PFSK-1 (cell line): Measurements from ENCODE around the gene KLF13.

Experiments used
- POLR2AphosphoS5 ChIP-seq: IDR thresholded peaks from 2 replicates; pipeline ENCODE4 v1.6.1; 2012; ENCODE audit warnings: low read depth, mild to moderate bottlenecking, control low read depth, low read length, moderate library complexity
- TAF1 ChIP-seq: IDR thresholded peaks from 2 replicates; pipeline ENCODE4 v1.6.1; 2012; ENCODE audit warnings: low read length, control low read depth, borderline replicate concordance; ENCODE audit not compliant: insufficient read depth
- TF ChIP-seq, protein P1 (sequence below), 2 experiments: IDR thresholded peaks; 2 replicates each; pipeline versions ENCODE4 v1.6.1 to v1.8.0; 2011 to 2012; ENCODE audit warnings: low read depth in 2 of 2, low read length in 2 of 2, control low read depth in 1 of 2, inconsistent platforms in 1 of 2, mild to moderate bottlenecking in 1 of 2, moderate library complexity in 1 of 2; ENCODE audit not compliant: insufficient read depth in 1 of 2

DNA sequence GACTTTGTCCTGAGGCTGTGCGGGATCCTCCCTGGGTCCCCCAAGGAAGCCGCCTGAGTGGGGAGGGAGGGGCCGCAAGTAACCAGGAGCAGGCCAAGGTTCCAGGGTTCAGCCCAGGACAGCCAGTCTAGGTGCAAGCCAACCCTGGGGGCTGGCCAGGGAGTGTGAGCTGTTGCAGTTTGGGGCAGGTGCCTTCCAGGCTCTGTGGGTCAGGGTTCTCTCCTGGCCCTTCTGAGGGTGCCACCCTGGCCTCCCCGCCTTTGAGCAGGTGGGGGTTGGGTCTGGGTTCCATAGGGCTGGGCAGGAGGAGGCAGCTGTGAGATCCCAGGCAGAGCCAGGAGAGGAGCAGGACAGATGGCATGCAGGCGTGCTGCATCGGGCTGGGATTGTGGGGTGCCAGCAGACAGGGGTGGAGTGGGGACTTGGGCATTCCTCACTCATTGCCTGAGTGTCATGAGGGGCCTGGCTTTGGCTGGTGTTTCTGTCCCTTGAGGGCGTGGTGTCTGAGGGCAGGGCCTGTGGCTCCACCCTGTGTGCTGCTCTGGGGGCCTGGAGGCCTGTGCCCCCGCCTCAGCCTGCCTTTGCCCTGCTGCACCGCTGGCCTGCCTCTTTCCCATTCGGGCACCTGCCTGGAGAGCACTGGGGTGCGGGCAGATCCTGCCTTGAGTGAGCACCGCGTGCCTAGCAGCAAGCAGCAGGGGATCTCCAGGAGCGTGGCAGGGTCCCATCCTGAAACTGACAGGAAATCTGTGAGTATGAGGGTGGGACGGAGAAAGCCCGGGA, 18.4 kb downstream of the KLF13 start:
- TF ChIP-seq POLR2AphosphoS5 (no peak), TAF1 (no peak)
- TF ChIP-seq, protein P1, sequence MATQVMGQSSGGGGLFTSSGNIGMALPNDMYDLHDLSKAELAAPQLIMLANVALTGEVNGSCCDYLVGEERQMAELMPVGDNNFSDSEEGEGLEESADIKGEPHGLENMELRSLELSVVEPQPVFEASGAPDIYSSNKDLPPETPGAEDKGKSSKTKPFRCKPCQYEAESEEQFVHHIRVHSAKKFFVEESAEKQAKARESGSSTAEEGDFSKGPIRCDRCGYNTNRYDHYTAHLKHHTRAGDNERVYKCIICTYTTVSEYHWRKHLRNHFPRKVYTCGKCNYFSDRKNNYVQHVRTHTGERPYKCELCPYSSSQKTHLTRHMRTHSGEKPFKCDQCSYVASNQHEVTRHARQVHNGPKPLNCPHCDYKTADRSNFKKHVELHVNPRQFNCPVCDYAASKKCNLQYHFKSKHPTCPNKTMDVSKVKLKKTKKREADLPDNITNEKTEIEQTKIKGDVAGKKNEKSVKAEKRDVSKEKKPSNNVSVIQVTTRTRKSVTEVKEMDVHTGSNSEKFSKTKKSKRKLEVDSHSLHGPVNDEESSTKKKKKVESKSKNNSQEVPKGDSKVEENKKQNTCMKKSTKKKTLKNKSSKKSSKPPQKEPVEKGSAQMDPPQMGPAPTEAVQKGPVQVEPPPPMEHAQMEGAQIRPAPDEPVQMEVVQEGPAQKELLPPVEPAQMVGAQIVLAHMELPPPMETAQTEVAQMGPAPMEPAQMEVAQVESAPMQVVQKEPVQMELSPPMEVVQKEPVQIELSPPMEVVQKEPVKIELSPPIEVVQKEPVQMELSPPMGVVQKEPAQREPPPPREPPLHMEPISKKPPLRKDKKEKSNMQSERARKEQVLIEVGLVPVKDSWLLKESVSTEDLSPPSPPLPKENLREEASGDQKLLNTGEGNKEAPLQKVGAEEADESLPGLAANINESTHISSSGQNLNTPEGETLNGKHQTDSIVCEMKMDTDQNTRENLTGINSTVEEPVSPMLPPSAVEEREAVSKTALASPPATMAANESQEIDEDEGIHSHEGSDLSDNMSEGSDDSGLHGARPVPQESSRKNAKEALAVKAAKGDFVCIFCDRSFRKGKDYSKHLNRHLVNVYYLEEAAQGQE (IDR thresholded peaks at IDR 0.05; ENCODE audit: insufficient read depth in 1 of 2, low read depth in 2 of 2, low read length in 2 of 2), result no peak
